Stimulated activated CD4-positive, alpha-beta T cell treated with anti-CD3 and anti-CD28 coated beads, Interleukin-4, amount 100 ng/mL, for 4 hours (primary cell): Measurements from ENCODE around the gene UQCC5.

Experiments
- DNase-seq, 2 experiments: peaks; one replicate each; pipeline ENCODE4 v3.0.0-alpha.2; 2020

UQCC5 gene

GRCh38 chr3:52504977-52505376, 31.4 kb upstream of the UQCC5 start:
- DNase-seq = no peak

GRCh38 chr3:52506266-52506966, 30.0 kb upstream of the UQCC5 start:
- DNase-seq = no peak

GRCh38 chr3:52507359-52507758, 29.0 kb upstream of the UQCC5 start:
- no peak for DNase-seq

DNA sequence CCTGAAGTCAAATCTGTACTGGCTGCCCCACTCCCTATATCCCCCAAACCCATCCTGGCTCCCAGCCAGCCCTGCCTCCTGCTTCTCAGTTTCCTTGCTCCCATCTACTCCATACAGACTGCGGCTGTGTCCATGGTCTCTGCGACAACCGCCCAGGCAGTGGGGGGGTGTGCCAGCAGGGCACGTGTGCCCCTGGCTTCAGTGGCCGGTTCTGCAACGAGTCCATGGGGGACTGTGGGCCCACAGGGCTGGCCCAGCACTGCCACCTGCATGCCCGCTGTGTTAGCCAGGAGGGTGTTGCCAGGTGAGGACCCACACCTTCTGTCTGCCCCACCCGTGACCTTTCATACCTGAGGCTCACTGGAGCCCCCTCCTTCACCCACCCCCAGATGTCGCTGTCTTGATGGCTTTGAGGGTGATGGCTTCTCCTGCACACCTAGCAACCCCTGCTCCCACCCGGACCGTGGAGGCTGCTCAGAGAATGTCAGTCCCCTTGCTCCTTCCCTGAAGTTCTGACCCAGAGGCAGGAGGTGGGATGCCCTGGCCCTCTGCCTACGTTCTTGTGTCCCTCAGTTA, 26.6 kb upstream of the UQCC5 start:
- DNase-seq = no peak

- no peak for DNase-seq
These were observed 24.9 kb upstream of the UQCC5 start for GRCh38 chr3:52511509-52511908.

DNA sequence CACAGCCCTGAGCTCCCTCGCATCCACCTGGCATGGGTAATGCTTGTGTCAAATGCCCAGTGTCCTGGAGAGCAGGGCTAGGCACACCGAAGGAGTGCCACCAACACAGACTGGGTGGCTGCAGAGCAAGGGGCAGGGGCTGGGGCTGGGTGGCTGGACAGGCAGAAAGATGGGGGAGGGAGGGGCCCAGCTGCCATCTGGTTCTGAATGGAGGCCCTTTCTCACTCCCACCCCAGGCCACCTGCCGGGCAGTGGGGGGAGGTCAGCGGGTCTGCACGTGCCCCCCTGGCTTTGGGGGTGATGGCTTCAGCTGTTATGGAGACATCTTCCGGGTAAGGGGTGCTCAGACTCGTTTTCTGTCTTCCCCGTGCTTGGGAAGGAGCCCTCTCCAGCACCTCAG, 24.3 kb upstream of the UQCC5 start:
- no peak for DNase-seq

- DNase-seq = no peak
These were observed 23.7 kb upstream of the UQCC5 start for GRCh38 chr3:52512727-52513126.

DNA sequence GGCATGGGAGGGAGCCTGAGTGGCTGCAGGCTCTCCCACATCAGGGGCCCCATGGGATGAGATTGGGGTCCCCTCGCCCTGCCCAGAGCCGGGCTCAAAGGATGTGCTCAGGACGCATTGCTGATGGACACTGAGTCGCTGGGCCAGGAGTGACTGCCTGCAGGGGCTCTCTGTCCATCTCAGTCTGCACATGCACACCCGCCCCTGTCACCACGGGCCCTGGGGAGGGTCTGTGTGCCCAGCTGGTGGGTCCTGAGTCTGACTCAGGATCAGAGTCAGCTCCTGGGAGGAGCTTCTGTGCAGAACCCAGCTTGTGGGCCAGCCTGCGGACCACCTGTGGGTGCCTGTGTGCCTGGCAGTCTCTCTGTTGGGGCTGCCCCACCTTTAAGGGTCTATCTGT, 23.1 kb upstream of the UQCC5 start:
- no peak for DNase-seq

DNA sequence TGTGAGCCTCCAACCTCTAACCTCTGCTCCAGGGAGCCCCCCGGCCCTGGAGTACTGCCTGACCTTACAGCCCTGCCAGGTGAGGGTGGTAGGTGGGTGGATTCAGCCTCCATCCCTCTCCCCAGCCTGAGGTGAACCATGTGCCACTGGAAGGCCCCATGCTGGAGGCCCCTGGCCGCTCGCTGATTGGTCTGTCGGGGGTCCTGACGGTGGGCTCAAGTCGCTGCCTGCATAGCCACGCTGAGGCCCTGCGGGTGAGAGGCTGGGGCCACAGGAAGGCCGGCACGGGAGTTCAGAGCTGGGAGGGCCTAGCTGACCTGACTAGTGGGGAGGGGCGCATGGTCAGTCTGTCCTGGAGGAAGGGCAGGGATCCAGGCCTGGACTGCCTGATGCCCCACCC, 21.8 kb upstream of the UQCC5 start:
- no peak for DNase-seq

DNA sequence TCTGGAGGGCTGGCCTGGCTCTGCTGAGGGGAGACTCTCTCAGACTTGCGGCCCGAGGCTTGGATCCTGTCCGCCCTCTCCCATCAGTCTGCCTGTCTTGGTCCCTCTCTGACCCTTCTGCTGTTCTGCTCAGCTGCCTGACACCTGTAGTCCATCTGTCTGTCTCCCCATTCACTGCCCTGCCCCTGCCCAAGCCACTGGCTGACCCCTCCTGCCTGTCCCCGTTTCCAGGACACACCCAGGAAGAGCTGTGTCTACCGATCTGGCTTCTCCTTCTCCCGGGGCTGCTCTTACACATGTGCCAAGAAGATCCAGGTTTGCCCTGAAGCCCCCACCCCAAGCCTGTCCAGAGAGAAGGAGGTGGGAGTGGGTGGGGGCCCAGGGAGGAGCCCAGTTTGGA, 21.2 kb upstream of the UQCC5 start:
- DNase-seq = no peak

DNA sequence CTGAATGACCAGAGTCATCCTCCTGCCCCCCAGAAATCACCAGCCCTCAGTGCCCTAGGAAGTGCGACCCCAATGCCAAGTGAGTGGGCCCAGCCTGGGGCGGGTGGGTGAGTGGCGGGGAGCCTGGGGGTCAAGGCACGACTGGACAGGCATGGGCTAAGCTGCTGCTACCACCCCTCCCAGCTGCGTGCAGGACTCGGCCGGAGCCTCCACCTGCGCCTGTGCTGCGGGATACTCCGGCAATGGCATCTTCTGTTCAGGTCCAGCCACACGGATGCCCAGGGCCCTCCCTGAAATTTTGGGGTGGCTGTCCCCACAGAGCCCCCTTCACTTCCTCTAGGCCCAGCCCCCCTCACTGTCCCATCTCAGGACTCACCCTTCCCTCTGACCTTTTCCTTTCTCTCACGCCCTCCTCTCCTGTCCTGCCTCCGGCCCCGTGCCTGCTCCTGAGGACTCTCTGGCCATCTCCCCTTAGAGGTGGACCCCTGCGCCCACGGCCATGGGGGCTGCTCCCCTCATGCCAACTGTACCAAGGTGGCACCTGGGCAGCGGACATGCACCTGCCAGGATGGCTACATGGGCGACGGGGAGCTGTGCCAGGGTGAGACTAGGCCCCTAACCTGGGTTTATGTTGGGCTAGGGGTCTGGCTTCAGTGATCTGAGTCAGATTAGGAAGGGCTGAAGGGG, 19.8 kb upstream of the UQCC5 start:
- DNase-seq = no peak

DNA sequence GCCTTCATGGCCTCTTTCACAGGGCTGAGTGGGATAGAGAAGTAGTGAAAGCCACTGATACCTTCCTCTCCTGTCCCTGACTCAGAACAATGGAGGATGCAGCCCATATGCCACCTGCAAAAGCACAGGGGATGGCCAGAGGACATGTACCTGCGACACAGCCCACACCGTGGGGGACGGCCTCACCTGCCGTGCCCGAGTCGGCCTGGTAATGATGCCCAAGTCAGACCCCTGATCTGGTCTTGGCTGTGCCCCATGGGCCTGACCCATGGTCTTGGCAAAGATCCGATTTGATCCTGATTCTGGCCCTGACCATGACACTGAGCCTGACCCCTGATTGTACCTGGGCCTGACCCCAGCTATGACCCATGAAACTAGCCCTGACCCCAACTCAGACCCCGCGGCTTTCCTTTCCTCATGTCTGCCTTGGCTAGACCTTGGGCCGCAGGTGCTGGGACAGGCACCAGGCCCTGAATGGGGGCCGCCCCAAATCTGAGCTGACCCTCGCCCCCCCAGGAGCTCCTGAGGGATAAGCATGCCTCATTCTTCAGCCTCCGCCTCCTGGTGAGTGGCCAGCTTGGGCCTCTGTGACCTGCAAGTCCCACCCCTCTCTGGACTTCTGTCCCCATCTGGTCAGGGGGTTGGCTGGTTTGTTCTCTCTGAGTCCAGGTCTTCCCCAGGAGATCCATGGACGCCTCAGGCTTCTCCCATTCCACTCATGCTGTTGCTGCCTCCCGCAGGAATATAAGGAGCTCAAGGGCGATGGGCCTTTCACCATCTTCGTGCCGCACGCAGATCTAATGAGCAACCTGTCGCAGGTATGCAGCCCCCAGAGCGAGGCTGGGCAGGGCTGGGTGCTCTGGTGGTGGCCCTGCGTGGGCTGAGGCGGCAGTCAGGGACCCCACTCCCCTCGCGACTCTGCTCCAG, 18.3 kb upstream of the UQCC5 start:
- DNase-seq = no peak

DNA sequence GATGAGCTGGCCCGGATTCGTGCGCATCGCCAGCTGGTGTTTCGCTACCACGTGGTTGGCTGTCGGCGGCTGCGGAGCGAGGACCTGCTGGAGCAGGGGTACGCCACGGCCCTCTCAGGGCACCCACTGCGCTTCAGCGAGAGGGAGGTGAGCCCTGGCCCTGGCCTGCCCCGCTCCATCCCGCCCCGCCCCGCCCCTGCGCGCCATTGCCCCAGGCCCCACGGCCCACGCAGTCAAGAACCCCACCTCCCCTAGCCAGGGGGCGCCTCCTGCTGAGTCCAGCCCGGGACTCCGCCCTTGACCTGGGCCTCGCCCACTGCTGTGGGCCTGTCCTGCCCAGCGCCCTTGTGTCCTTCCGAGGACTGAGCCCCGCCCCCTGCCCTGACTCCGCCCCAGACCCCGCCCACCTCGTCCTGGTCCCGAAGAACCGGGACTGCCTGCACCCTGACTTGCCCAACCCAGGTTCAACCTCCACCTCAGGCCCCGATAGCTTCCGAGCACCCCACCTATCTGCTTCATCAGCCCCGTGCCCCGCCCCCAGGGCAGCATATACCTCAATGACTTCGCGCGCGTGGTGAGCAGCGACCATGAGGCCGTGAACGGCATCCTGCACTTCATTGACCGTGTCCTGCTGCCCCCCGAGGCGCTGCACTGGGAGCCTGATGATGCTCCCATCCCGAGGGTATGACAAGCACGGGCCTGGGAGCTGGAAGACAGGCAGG, 17.5 kb upstream of the UQCC5 start:
- DNase-seq = no peak

GRCh38 chr3:52519445-52520140, 16.8 kb upstream of the UQCC5 start:
- DNase-seq = no peak

- DNase-seq = no peak
These were observed 16.2 kb upstream of the UQCC5 start for GRCh38 chr3:52520141-52520667.

DNA sequence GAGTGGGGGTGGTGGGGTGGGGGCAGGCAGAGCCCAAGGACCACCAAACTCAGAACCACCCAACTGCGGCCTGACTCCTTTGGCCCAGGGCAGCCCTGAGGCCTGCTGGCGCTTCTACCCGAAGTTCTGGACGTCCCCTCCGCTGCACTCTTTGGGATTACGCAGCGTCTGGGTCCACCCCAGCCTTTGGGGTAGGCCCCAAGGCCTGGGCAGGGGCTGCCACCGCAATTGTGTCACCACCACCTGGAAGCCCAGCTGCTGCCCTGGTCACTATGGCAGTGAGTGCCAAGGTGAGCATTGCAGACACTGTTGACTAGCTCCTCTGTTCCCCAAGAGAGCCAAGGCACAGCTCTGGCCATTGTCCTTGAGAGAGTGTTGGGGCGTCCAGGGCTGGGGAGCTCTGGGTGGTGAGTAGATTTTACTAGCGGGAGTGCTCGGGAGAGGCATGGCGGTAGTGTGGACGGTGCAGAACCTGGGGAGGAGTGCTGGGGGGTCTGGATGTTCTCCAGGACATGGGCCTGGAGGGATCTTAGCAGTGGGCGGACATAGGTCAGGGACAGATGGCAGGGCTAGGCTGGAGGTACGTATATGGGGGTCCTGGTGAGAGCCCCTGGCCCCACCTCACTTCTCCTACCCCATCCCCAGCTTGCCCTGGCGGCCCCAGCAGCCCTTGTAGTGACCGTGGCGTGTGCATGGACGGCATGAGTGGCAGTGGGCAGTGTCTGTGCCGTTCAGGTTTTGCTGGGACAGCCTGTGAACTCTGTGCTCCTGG, 15.5 kb upstream of the UQCC5 start:
- no peak for DNase-seq

DNA sequence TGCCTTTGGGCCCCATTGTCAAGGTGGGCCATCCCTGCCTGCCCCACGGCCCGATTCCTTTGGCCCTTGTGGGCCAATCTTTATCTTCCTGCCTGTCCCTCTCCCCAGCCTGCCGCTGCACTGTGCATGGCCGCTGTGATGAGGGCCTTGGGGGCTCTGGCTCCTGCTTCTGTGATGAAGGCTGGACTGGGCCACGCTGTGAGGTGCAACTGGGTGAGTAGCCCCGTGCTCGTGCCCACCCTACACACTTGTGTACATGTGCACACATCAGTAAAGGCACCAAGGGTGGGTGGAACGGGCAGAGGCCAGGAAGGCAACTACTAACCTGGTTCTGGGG, 14.9 kb upstream of the UQCC5 start:
- no peak for DNase-seq

DNA sequence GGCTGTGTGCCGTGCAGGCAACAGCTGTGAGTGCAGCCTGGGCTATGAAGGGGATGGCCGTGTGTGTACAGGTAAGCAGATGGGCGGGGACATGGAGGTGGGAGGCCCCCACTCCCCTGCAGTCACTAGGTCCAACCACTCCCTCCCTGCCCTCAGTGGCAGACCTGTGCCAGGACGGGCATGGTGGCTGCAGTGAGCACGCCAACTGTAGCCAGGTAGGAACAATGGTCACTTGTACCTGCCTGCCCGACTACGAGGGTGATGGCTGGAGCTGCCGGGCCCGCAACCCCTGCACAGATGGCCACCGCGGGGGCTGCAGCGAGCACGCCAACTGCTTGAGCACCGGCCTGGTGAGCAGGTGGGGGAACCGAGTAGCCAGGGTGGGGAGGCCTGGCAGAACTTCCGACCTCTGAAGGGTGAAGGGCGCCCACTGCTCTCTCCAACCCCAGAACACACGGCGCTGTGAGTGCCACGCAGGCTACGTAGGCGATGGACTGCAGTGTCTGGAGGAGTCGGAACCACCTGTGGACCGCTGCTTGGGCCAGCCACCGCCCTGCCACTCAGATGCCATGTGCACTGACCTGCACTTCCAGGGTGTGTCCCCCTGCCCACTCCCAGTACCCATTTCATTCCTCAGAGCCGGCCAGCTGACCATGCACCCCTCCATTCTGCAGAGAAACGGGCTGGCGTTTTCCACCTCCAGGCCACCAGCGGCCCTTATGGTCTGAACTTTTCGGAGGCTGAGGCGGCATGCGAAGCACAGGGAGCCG, 14.3 kb upstream of the UQCC5 start:
- no peak for DNase-seq

DNA sequence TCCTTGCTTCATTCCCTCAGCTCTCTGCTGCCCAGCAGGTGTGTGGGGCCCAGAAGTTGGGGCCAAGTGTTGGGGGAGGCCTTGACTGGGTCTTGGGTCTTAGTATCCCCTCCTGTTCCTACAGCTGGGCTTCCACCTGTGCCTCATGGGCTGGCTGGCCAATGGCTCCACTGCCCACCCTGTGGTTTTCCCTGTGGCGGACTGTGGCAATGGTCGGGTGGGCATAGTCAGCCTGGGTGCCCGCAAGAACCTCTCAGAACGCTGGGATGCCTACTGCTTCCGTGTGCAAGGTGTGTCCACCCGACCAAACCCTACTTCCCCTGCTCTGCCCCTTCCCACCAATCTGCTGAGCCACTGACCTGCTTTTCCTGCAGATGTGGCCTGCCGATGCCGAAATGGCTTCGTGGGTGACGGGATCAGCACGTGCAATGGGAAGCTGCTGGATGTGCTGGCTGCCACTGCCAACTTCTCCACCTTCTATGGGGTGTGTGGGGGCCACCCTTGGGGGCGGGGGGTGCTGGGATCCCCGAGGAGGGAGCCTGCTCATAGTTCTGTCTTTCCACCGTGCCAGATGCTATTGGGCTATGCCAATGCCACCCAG, 13.7 kb upstream of the UQCC5 start:
- no peak for DNase-seq
